ENCODE results near the gene EVA1A.

EVA1A gene

GRCh38 chr2:75515584-75516368 is 45.0 kb downstream of the EVA1A start:
- TF ChIP-seq CTCF (IDR thresholded peaks at IDR 0.05): no peak

GRCh38 chr2:75513616-75514170 is 47.0 kb downstream of the EVA1A start:
- no peak for TF ChIP-seq CTCF (IDR thresholded peaks at IDR 0.05)

- TF ChIP-seq CTCF (IDR thresholded peaks at IDR 0.05): no peak
These were observed 48.1 kb downstream of the EVA1A start for GRCh38 chr2:75512455-75513212.

DNA sequence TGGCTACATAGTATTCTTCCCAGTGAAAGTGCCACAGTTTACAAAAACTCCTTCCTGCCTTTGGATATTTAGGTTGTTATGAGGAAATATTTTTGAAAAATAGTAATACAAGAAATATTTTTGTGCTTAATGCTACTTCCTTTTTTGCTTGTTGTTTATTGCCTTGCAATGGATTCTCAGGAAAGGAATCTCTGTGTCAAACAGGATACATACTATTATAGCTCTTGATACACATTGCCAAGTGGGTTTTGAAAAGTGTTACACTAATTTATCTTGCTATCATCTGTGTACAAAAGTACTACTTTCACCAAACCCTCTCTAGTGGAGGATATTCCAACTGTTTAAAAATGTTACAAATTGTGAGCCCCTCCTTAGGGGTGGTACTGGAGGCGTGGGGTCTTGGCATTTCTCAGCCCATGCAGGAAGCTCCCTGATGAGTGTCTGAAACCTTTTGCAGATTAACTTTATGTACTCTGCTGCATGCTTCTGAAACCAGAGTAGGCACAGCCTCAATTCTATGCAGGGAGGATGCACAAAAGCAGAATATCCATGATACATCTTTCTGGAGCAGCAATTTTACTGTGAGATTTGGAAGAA is 54.5 kb downstream of the EVA1A start:
- TF ChIP-seq CTCF (IDR thresholded peaks at IDR 0.05): no peak

GRCh38 chr2:75505012-75505411 is 55.7 kb downstream of the EVA1A start:
- no peak for TF ChIP-seq CTCF (IDR thresholded peaks at IDR 0.05)

GRCh38 chr2:75503048-75503607 is 57.6 kb downstream of the EVA1A start:
- TF ChIP-seq CTCF (IDR thresholded peaks at IDR 0.05): no peak

DNA sequence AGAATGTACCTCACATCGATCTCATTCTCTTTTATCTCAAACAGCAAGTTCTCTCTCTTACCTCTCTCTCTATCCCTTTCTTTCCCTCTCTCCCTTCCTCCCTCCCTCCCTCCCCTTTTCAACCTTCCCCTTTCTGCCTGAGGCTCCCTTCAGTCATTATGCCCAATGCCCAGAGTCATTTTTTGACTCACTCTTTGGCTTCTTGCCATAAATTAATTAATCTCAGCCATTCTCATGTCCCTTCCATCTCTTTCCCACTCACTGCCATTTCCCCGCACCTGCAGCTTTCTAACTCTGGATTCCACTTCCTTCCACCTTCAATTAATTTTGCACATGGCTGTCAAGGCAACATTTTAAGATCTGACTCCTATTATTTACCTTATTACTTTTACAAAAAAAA is 60.1 kb downstream of the EVA1A start:
- TF ChIP-seq CTCF (IDR thresholded peaks at IDR 0.05): no peak

Data from LNCAP (cell line).